ENCODE data around the gene MROH2B.
"Not testable (repeated sequence)": the region's sequence is repeated elsewhere in the genome, so short reads cannot be mapped to it uniquely, and the experiment has no call there.

Gene MROH2B

GRCh38 chr5:41022600-41022999 lies 48.5 kb downstream of the MROH2B start:
- not testable (repeated sequence) for DNase-seq (ENCODE audit: low read depth, low spot score)

DNA sequence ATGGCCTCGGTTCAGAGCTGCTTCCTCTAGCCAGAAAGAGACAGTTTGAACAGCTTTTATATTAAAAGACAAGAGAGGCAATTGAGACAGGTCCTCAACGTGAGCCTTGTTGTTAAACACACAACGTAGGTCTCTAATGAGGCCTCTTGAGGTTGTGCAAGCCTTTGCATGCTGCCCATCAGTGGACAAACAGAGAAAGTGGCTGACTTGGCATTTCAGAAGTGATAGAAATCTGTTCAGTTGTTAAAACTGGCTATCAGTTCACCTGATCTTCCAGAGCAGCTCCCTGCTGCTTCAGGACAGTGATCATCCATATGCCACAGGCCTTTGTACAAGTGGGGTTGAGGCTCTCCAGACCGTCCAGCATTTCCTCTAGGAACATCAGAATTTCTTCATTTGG lies 58.8 kb downstream of the MROH2B start:
- no peak for DNase-seq (ENCODE audit: low read depth, low spot score)

DNA sequence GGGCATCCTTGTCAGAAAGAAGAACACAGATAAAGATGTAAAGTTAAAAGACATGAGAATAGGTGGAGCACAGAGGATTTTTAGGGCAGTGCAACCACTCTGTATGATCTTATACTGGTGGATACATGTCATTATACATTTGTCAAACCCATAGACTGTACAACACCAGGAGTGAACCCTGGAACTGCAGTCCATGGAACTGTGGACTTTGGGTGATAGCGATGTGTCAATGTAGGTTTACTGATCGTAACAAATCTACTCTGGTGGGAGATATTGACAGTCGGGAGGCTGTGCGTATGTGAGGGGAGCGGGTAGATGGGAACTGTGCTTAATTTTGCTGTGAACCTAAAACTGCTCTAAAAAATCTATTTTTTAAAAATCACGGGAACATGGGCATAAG lies 60.6 kb downstream of the MROH2B start:
- no peak for DNase-seq (ENCODE audit: low read depth, low spot score)

GRCh38 chr5:41009232-41009631 lies 61.9 kb downstream of the MROH2B start:
- no peak for DNase-seq (ENCODE audit: low read depth, low spot score)

- DNase-seq (ENCODE audit: low read depth, low spot score) = no peak
Measured at GRCh38 chr5:41004931-41005330, 66.2 kb downstream of the MROH2B start.

DNA sequence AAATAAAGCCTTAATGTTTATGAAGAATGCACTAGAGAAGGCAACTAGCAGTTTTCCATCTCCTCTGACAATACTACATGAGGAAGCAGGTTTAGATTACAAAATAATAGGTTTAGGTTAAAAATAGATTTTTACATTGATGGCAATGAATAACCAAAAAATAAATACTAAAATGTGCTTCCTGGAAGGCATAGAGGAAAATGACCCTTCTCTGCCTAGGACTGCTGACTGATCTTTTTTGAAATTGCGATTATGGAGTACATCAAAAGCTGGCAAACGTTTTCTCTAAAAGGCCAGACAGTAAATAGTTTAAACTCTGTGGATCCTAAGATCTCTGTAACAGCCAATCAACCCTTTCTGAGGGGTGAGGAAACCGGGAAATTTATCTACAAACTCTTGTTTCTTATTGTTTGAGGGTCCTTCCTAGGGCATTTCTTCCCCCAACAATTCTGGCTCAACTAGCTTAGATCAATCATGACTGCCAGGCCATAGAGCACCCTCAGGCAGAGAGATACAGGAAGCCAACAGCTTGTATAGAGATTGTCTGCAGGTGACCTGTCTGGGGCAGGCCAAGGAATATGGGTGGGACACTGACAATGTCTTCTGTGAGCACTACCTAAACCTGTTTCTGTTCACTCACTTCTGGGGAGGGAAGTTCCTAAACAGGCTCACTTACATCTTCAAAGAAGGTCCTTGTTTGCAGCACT lies 67.3 kb downstream of the MROH2B start:
- DNase-seq (ENCODE audit: low read depth, low spot score) = no peak

DNA sequence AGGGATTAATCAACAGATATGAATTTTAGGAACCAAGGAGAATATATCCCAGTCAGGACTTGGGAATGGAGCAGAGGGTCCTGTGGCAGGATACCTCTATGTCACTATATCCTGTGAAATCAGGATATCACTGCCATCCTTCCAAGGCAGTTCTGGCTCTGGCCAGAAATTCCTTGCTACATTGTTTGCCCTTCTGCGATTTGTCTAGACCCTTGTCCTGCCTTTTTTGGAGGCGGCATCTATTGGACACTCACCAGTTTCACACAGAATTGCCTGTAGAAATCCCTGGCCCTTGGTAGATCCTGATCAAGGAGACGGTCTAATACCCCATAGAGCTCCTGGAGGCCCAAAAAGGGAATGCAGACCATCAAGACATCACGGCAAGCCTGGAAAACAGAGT lies 71.2 kb downstream of the MROH2B start:
- DNase-seq (ENCODE audit: low read depth, low spot score) = no peak

DNA sequence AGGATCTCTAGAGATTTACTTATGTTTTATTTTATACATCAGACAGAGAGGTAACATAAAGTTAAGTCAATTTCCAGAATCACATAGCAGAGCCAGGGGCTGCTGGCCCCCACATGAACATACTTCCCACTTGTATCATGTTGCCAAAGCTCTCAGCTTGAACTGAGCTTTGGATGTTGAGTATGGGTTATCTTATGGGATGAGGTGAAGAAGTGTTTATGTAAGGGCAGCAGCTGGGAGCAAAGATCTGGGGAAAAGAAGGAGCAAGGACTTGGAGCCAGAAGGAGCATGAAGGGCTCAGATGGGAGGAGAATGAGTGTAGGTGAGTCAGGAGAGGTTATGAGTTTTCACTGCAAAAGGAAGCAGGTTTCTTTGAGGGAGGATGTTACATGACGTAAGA lies 72.0 kb downstream of the MROH2B start:
- DNase-seq (ENCODE audit: low read depth, low spot score) = no peak

DNA sequence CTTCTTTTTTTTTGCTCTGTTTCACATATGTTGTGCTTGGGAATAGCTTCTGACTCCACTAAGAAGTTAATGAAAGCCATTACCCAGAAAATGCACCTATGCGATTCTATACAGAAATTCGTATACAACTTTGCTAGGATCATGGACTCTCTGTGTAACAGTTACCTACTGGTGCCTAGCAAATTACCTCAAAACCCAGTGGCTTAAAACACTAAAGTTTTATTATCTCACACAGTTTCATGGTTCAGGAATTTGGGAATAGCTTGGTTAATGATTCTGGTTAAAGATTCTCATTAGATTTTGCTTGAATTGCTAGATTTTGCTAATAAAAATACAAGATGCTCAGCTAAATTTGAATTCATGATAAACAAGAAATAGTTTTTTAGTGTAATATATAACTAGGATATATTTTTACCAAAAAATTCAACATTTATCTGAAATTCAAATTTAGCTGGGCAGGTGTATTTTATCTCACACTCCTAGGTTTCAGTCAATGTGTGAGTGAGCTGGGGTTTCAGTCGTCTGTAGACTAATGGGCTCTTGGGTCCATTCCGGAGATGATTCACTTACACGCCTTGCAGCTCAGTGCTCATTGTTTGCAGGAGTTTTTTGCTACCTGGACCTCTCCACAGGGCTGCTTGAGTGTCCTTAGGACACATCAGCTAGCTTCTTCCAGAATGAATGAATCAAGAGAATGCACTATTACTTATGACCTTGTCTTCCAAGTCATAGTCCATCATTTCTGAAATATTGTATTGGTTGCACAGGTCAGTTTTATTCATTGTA lies 75.1 kb downstream of the MROH2B start:
- DNase-seq (ENCODE audit: low read depth, low spot score) = no peak

- no peak for DNase-seq (ENCODE audit: low read depth, low spot score)
Measured at GRCh38 chr5:40991981-40992559, 79.1 kb downstream of the MROH2B start.

GRCh38 chr5:40991168-40991980 lies 79.8 kb downstream of the MROH2B start:
- DNase-seq (ENCODE audit: low read depth, low spot score) = peak; percentile 92

GRCh38 chr5:40988746-40989510 lies 82.2 kb downstream of the MROH2B start:
- DNase-seq (ENCODE audit: low read depth, low spot score) = no peak

DNA sequence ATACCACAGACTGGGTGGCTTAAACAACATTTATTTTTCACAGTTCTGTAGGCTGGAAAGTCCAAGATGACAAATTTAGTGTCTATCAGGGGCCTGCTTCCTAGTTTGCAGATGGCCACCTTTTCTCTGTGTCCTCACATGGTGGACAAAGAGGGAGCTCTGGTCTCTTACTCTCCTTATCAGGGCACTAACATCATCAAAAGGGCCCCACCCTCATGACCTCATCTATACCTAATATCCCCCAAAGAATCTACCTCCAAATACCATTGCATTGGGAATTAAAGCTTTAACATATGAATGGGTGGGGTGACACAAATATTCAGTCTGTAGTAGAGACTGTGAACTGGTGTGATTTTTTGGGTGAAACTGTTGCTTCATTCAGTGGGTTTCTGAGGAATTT lies 83.8 kb downstream of the MROH2B start:
- DNase-seq (ENCODE audit: low read depth, low spot score) = no peak

DNA sequence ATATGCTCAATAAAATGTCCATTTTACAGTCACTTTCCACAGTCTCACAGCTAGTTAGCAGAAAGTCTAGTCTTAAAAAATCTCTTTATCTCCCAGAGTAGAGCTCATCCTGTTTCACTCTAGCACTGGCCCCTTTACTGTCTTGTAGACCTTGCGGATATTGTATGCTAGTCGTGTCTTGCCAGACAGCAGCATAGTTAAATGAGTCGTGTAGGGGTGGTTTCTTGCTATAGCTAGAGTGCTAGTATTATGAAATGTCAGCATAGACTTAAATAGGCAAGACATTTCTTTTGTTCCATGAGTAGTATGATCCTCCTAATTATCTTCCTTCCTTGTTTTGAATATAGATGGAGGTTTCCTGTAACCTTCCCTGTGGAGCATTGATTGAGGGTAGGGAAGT lies 84.5 kb downstream of the MROH2B start:
- DNase-seq (ENCODE audit: low read depth, low spot score) = no peak

- DNase-seq (ENCODE audit: low read depth, low spot score) = no peak
Measured at GRCh38 chr5:40985501-40985900, 85.6 kb downstream of the MROH2B start.

- DNase-seq (ENCODE audit: low read depth, low spot score) = no peak
Measured at GRCh38 chr5:40984884-40985283, 86.3 kb downstream of the MROH2B start.

- no peak for DNase-seq (ENCODE audit: low read depth, low spot score)
Measured at GRCh38 chr5:40983781-40984180, 87.4 kb downstream of the MROH2B start.

DNA sequence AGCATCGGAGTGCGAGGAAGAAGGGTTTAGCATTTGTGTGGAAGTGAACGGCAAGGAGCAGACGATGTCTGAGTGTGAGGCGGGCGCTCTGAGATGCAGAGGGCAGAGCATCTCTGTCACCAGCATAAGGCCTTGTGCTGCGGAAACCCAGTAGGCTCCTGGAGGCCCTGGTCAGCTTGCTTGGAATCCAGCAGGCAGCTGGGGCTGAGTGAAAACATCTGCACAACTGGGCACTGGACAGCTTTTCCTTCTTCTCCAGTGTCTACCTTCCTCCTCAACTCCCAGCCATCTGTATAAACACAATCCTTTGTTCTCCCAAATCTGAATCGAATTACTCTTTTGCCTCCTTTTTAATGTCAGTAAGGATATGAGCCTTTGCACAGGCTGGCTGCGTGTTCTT lies 89.7 kb downstream of the MROH2B start:
- no peak for DNase-seq (ENCODE audit: low read depth, low spot score)

DNA sequence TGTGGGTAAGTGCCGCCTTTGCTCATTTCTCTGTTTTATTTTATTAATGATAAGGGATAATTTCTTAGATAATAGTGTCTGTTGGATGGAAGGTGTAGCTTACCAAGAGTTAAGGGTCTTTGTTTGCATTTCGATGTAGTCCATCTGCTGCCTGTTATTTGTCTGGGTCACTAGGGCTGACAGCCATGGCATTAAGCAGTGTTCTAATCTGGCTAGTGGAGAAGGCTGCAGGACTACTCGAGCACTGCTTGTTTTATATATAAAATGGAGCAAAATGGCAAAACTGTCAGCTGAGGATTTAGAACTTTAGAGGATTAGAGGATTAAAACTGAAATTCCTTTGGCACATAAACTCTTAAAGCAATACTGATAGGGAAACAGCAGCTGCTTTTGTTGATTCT lies 94.3 kb downstream of the MROH2B start:
- no peak for DNase-seq (ENCODE audit: low read depth, low spot score)

DNA sequence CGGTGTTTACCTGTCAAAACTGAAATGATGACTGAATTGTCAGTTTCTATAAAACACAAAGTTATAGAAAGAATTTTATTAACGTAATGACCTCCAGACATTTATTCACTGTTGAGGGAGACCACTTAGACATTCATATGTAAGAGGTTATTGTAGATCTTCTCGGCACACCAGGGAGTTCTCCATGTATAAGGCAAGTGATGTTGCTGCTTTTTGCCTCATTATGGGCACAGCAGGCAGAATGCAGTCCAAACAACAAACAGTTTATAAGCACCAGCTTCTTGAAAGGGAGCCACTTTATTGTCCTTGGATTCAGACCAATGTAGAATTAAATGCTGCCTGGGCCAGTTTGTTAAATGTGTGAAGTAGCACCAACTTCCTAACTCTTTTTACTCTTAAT lies 95.1 kb downstream of the MROH2B start:
- no peak for DNase-seq (ENCODE audit: low read depth, low spot score)

- DNase-seq (ENCODE audit: low read depth, low spot score) = no peak
Measured at GRCh38 chr5:40973364-40974004, 97.7 kb downstream of the MROH2B start.

Measured in smooth muscle cell of the brain vasculature (primary cell).